HG03175 (cell line): ENCODE results near the gene HCFC1R1.

Experiments
- ATAC-seq: cut with Tn5 transposase; IDR thresholded peaks from one replicate; pipeline ENCODE4 v1.9.1; 2021; ENCODE audit warnings: mild to moderate bottlenecking, moderate library complexity; ENCODE audit not compliant: unreplicated experiment

Gene HCFC1R1

GRCh38 chr16:3020247-3020603 lies 3.5 kb downstream of the HCFC1R1 start, which contains the start of gene TNFRSF12A:
TSS of gene TNFRSF12A (plus strand) at chr16:3020368. CDS start at chr16:3020398, 30 bp downstream.
- no peak for ATAC-seq

- ATAC-seq, result no peak
Observed at GRCh38 chr16:3019594-3020246, 4.0 kb downstream of the HCFC1R1 start.

- ATAC-seq, result no peak
Observed at GRCh38 chr16:3017794-3018506, 5.8 kb downstream of the HCFC1R1 start, which contains the start of gene CLDN6. TSS of gene CLDN6 (minus strand) at chr16:3018183. CDS start at chr16:3016021, 2,162 bp downstream.

- no peak for ATAC-seq
Observed at GRCh38 chr16:3017344-3017743, 6.4 kb downstream of the HCFC1R1 start.

- ATAC-seq, result no peak
Observed at GRCh38 chr16:3015865-3016521, 7.7 kb downstream of the HCFC1R1 start.

GRCh38 chr16:3014971-3015370 lies 8.8 kb downstream of the HCFC1R1 start:
- no peak for ATAC-seq

- no peak for ATAC-seq
Observed at GRCh38 chr16:3013998-3014690, 9.6 kb downstream of the HCFC1R1 start.

- ATAC-seq, result no peak
Observed at GRCh38 chr16:3013491-3013951, 10.2 kb downstream of the HCFC1R1 start.

GRCh38 chr16:3012828-3013420 lies 10.8 kb downstream of the HCFC1R1 start, which contains the start of gene CLDN9:
TSS of gene CLDN9 (plus strand) at chr16:3012923. CDS start at chr16:3013363, 440 bp downstream.
- ATAC-seq, result no peak

- no peak for ATAC-seq
Observed at GRCh38 chr16:3012246-3012645, 11.5 kb downstream of the HCFC1R1 start.

- no peak for ATAC-seq
Observed at GRCh38 chr16:3010510-3010909, 13.2 kb downstream of the HCFC1R1 start.

- ATAC-seq, result no peak
Observed at GRCh38 chr16:3009568-3010390, 14.0 kb downstream of the HCFC1R1 start.

- no peak for ATAC-seq
Observed at GRCh38 chr16:3008690-3009037, 15.1 kb downstream of the HCFC1R1 start.

GRCh38 chr16:3007957-3008689 lies 15.6 kb downstream of the HCFC1R1 start:
- no peak for ATAC-seq

- ATAC-seq, result no peak
Observed at GRCh38 chr16:3007059-3007956, 16.4 kb downstream of the HCFC1R1 start.

GRCh38 chr16:3004781-3005284 lies 18.9 kb downstream of the HCFC1R1 start:
- no peak for ATAC-seq

- ATAC-seq, result peak; percentile 12
Observed at GRCh38 chr16:3004319-3004718, 19.4 kb downstream of the HCFC1R1 start.
